Cerebellar cortex (tissue), 1 donor: Measurements from ENCODE around the gene PRDM16.

Experiments
- DNase-seq: peaks from one replicate; pipeline ENCODE4 v3.0.0-alpha.2; 2015; ENCODE audit warnings: low spot score

PRDM16 gene

GRCh38 chr1:3453203-3453761 is 384.3 kb downstream of the PRDM16 start:
- peak; percentile 72 for DNase-seq

GRCh38 chr1:3453891-3454810 is 385.1 kb downstream of the PRDM16 start, which contains the start of gene ARHGEF16:
Gene ARHGEF16, plus strand, starts transcription at chr1:3454665. Its CDS starts 8,420 bp downstream, at chr1:3463085.
- peak; percentile 41 for DNase-seq

- peak; percentile 39 for DNase-seq
Observed at GRCh38 chr1:3454811-3455618, 386.0 kb downstream of the PRDM16 start.

GRCh38 chr1:3455670-3456448 is 386.9 kb downstream of the PRDM16 start:
- DNase-seq: no peak

- no peak for DNase-seq
Observed at GRCh38 chr1:3456449-3456963, 387.5 kb downstream of the PRDM16 start.

GRCh38 chr1:3456964-3457909 is 388.2 kb downstream of the PRDM16 start:
- DNase-seq: no peak

- DNase-seq: no peak
Observed at GRCh38 chr1:3457910-3458883, 389.2 kb downstream of the PRDM16 start.

- no peak for DNase-seq
Observed at GRCh38 chr1:3459051-3459908, 390.3 kb downstream of the PRDM16 start.

- no peak for DNase-seq
Observed at GRCh38 chr1:3459940-3460671, 391.1 kb downstream of the PRDM16 start.

- no peak for DNase-seq
Observed at GRCh38 chr1:3460672-3461131, 391.7 kb downstream of the PRDM16 start.

- DNase-seq: no peak
Observed at GRCh38 chr1:3461238-3461933, 392.4 kb downstream of the PRDM16 start.

- DNase-seq: no peak
Observed at GRCh38 chr1:3461934-3462275, 392.9 kb downstream of the PRDM16 start.

GRCh38 chr1:3462356-3463012 is 393.5 kb downstream of the PRDM16 start:
- DNase-seq: no peak

- no peak for DNase-seq
Observed at GRCh38 chr1:3463013-3463385, 394.0 kb downstream of the PRDM16 start.

- no peak for DNase-seq
Observed at GRCh38 chr1:3463408-3463863, 394.4 kb downstream of the PRDM16 start.
